ENCODE results near the gene GNRH2.
"Not testable (repeated sequence)": the region's sequence is repeated elsewhere in the genome, so short reads cannot be mapped to it uniquely, and the experiment has no call there.

GNRH2 gene, protein sequence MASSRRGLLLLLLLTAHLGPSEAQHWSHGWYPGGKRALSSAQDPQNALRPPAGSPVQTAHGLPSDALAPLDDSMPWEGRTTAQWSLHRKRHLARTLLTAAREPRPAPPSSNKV

GRCh38 chr20:3043322-3043721 lies at the start of gene GNRH2:
GNRH2 (plus strand) TSS chr20:3043622; CDS start chr20:3044415, 793 bp downstream.
- DNase-seq = no peak

DNA sequence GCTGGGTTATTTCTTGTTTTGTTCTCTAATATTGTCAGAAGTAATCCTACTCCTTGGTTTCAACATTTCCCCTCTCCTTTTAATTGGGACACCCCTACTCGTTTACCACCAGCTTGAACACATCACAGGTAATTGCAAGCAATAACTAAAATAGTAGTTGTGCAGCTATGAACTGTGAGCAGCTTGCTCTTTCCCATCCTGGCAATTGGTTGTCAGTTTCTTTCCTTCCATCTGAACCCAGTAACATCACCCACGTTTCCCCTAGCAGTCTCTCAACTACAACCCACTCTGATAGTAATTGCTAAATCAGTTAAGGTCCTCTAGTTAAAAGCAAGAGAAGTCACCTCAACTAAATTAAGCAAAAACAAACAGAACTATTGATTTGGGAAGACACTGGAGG lies 47.6 kb upstream of the GNRH2 start:
- DNase-seq = no peak

DNA sequence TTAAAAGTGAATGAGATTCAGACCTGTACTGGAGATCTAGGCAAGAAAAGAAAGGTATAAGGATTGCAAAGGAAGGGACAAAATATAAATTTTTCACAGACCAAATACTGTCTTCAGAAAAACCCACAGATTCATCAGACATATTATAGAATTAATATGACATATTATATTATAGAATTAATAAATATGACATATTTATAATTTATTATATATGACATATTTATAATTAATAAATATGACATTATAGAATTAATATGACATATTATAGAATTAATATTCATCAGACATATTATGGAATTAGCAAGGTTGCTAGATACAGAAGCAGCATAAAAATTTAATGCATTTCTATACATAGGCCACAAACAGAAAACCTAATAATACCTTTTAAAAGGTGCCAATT lies 44.7 kb upstream of the GNRH2 start:
- no peak for DNase-seq

DNA sequence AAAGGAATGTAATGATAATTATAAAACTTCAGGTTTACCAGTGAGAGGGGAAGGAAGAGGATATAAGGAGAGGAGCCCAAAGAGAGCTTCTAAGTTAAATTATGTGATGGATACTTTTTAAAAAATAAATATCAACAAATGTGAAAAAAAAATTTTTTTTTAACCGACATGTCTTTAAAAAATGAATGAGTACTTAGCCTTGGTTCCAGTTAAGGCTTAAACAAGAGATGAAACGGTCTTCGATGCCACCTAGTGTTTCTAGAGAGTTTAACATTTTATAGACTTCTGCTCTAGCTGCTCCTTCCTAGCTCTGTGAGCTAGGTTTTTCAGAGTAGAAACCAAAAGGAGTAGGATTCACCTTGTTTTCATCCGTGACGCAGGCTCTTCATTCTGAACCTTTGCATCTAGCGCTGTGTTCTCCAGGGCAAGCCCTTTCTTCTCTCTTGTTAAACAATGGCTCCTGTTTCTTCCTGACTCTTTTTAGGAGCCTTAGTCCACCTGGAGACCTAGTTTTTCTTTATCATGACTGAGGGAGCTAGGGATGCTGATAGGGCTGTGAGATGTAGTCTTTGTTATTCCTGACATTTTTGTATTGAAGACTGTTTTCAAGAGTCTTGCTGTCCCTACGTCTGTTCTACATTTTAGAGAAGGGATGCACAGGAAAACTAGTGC lies 42.4 kb upstream of the GNRH2 start:
- DNase-seq = no peak

DNA sequence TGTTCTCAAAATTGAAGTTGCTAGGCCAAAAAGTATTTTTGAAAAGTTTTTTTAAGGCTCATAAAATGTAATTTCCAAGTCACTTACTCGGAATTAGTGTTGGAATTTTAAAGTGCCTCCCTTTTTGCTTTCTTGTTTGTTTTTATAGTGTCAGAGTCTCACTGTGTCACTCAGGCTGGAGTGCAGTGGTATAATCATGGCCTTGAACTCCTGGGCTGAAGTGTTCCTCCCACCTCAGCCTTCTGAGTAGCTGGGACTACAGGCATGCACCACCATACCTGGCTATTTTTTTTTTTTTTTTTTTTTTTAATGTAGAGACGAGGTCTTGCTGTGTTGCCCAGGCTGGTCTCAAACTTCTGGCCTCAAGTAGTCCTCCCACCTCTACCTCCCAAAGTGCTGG lies 40.0 kb upstream of the GNRH2 start:
- no peak for DNase-seq

DNA sequence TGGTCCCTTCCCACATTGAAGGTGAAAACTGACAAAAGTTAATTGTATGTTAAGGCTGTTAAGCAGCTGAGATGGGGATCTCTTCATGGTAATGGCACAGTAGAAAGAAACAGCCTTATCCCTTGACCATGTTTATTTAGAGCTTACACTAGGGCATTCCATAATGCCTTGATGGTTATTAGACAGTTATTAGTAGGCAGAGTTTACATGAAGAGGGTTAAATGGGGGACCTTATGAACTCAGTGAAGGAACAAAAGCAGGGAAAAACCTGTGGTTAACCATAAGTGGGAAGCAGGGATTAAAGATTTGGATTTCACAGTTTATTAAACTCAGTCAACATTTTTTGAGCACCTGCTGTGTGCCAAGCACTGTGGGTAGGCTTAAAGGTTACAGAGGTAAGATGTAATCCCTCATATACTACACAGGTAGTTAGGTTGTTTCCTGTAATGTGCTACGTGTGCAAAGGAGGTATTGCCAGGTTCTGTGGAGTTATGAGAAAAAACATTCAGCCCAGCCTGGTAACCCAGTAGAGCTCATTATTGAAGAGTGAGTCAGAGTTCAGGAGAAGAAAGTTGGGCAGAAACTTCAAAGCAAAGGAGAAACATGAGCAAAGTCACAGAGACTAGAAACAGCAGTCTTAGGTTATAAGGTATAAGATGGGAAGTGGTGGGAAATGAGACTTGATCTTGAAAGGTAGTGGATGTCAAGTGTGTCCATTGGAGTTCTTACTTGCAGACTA lies 32.3 kb upstream of the GNRH2 start:
- DNase-seq = no peak

DNA sequence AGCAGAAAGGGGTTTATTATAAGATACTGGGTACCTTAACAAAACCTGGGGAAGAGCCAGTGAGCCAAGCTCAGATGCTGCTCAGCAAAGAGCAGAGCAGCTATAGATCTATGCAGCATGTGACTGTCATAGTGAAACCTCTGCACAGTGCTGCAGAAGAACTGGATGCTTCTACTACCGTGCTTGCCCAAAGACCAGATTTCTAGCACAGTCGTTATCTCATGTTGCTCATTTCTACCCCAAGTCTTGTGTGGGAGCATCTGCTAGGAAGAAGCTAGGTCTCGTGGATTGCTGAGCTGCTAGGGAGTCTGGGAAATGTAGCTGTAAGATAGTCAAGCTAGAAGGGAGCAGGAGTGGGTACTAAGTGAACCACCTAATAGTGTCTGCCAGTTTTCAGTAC lies 31.7 kb upstream of the GNRH2 start:
- DNase-seq = peak; percentile 4

- DNase-seq = no peak
Observed at GRCh38 chr20:3013771-3014170, 29.7 kb upstream of the GNRH2 start.

GRCh38 chr20:3014179-3014578 lies 29.2 kb upstream of the GNRH2 start:
- DNase-seq = no peak

DNA sequence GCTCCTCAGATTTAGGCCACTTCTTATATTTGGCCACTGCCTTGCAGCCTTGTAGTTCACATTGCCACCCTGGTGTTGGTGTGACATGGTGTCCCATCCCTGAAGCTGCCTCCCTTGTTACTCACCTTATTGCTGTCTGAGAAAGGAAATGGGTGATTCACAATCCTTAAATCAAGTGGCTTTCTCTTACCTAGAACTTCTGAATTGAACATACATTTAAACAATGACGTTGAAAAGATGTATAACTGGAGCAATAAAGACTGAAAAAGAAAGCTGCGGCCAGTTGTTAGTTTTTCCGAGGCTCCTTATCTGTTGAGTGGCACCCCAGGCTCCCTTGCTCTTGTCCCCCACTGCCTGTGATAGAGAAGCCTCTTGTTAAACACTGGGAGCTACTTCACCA lies 28.8 kb upstream of the GNRH2 start:
- DNase-seq = no peak

- not testable (repeated sequence) for DNase-seq
Observed at GRCh38 chr20:3015302-3015701, 28.1 kb upstream of the GNRH2 start.

- no peak for DNase-seq
Observed at GRCh38 chr20:3021327-3021726, 22.1 kb upstream of the GNRH2 start.

- no peak for DNase-seq
Observed at GRCh38 chr20:3021777-3022176, 21.6 kb upstream of the GNRH2 start.

DNA sequence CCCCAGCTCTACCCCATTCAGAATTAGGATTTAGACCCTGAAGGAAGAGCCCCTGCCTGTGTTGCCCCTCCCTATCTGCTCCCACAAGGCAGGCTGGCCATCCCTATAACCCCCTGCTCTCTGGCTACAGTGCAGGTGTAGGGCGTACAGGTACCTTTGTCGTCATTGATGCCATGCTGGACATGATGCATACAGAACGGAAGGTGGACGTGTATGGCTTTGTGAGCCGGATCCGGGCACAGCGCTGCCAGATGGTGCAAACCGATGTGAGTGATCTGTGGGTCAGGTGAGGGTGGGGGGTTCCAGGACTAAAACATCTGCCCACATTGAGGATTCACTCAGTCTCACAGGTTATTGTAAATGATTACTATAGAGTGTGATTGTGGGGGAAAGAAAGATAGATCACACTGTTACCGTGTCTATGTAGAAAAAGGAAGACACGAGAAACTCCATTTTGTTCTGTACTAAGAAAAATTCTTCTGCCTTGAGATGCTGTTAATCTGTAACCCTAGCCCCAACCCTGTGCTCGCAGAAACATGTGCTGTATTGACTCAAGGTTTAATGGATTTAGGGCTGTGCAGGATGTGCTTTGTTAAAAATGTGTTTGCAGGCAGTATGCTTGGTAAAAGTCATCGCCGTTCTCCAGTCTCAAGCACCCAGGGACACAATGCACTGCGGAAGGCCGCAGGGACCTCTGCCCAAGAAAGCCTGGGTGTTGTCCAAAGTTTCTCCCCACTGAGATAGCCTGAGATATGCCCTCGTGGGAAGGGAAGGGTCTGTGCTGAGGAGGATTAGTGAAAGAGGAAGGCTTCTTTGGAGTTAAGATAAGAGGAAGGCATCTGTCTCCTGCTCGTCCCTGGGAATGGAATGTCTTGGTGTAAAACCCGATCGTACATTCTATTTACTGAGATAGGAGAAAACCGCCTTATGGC lies 20.6 kb upstream of the GNRH2 start:
- DNase-seq = not testable (repeated sequence)

- DNase-seq = no peak
Observed at GRCh38 chr20:3027987-3028386, 15.4 kb upstream of the GNRH2 start.

GRCh38 chr20:3031524-3032147 lies 11.8 kb upstream of the GNRH2 start:
- no peak for DNase-seq

GRCh38 chr20:3032624-3033023 lies 10.8 kb upstream of the GNRH2 start:
- no peak for DNase-seq

- DNase-seq = no peak
Observed at GRCh38 chr20:3037654-3038053, 5.8 kb upstream of the GNRH2 start.

DNA sequence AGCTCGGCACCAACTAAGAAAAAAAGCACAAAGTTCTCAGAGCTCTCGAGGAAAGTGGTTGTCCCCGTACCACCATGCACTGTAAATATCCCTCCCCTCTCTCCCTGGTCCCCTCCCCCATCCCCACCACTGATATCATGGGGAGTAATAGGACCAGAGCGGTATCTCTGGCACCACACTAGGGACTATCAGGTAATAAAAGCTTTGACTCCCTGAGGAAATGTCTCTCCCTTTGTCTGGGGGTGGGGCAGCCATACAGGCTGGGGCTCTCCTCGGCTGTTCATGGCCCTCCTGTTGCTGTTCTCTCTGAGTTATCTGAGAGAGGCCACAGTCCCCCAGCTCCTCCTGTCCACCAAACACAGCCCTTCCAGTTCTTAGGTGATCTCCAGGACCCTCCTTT lies 5.0 kb upstream of the GNRH2 start:
- DNase-seq = no peak

DNA sequence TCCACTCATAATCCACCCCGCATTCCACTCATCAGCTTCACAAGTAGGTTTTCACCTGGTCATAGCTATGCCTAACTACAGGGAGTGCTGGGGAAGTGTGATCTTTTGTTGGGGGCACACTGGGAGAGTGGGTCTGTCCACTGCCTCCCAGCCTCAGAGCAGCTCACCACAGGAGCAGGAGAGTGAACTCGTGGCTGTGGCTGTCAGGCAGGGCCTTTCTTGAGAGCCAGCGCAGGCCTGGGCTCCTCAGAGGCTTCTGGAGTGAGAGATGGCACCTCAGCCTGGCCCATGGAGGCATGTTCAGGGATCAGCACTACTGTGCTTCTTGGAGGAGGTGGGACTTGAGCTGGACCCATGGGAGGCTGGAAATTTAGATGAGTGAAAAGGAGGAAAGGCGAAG lies 4.0 kb upstream of the GNRH2 start:
- no peak for DNase-seq

DNA sequence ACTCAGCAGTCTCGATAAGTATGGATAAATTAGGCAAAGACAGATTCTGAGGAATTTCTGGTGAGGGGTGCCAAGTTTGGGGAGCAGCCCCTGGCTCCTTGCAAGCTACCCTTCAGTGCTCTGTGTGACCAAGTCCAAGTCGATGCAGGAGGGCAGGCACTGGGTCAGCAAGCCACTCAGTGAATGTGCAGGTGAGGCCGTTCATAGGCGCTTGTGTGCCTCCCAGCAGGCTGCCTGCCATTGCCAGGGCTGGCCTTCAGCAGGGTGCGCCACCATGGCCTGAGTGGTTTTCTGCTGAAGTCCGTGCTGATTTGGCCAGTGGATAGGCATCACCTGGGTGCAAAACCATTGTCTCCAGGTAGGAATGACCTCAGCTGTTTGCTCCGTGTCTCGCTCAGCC lies 3.3 kb upstream of the GNRH2 start:
- no peak for DNase-seq

- no peak for DNase-seq
Observed at GRCh38 chr20:3041854-3042409, 1.5 kb upstream of the GNRH2 start.

- DNase-seq = no peak
Observed at GRCh38 chr20:3042625-3043024, 797 bp upstream of the GNRH2 start.

Data from stimulated activated CD4-positive, alpha-beta T cell treated with anti-CD3 and anti-CD28 coated beads, Interleukin-4, amount 100 ng/mL, for 1 hour (primary cell).